H1 (cell line): ENCODE results near the gene MSANTD3. TPM values are rescaled to one million over a fixed set of nuclear protein-coding genes. Genes with fewer than 3 reads are reported as not detected.

ENCODE experiments used
- CTCF ChIA-PET: fragments of 300-600 bp; sonication (Branson Sonifier 250); formaldehyde crosslinking; loops from one replicate; lab custom pipeline; 2021; ENCODE audit not compliant: partially characterized antibody; lab: Charles Lee
- POLR2A ChIA-PET: fragments of 300-600 bp; sonication (Branson Sonifier 250); formaldehyde crosslinking; loops from one replicate; lab custom pipeline; 2021; ENCODE audit warnings: inconsistent platforms; ENCODE audit not compliant: partially characterized antibody; lab: Charles Lee
- DNase-seq, 2 experiments: peaks; one replicate each; pipeline versions ENCODE4 v3.0.0 to v3.0.0-alpha.2; 2010 to 2022; ENCODE audit warnings: low spot score in 2 of 2, low read depth in 1 of 2, mixed read lengths in 1 of 2
- FAIRE-seq: peaks from 2 replicates; lab custom pipeline; 2011; peaks lifted over from hg19 to GRCh38; lab: Jason Lieb, UNC
- H2AFZ ChIP-seq: 2 replicates; pipeline ENCODE4 v1.8.1; 2012; ENCODE audit warnings: low read length, inconsistent platforms
- H2AK5ac ChIP-seq: 2 replicates; pipeline ENCODE4 v1.6.1; 2013; ENCODE audit warnings: low read depth, low read length
- H2BK120ac ChIP-seq: replicated peaks from 2 replicates; pipeline ENCODE3; 2013; ENCODE audit warnings: low read depth, low read length, inconsistent platforms
- H2BK12ac ChIP-seq: 2 replicates; pipeline ENCODE4 v1.6.1; 2013; ENCODE audit warnings: low read depth, low read length
- H2BK15ac ChIP-seq: 2 replicates; pipeline ENCODE4 v1.6.1; 2013; ENCODE audit warnings: low read length
- H2BK20ac ChIP-seq: 2 replicates; pipeline ENCODE4 v1.6.1; 2013; ENCODE audit warnings: low read length
- H2BK5ac ChIP-seq: 2 replicates; pipeline ENCODE4 v1.6.1; 2013; ENCODE audit warnings: low read depth, low read length
- H3K14ac ChIP-seq: 2 replicates; pipeline ENCODE4 v1.6.1; 2013; ENCODE audit warnings: inconsistent platforms; ENCODE audit not compliant: insufficient read length
- H3K18ac ChIP-seq: 2 replicates; pipeline ENCODE4 v1.6.1; 2013; ENCODE audit warnings: low read length; ENCODE audit errors: extremely low read depth
- H3K23ac ChIP-seq: 2 replicates; pipeline ENCODE4 v1.6.1; 2013; ENCODE audit warnings: inconsistent platforms; ENCODE audit not compliant: insufficient read length
- H3K23me2 ChIP-seq: 2 replicates; pipeline ENCODE4 v1.6.1; 2013; ENCODE audit warnings: low read depth, low read length
- H3K27ac ChIP-seq: 2 replicates; pipeline ENCODE4 v1.6.1; 2011; ENCODE audit warnings: low read depth, low read length, inconsistent platforms
- H3K27me3 ChIP-seq, 4 experiments: replicated peaks in 1 of 4; 1 replicate in 1 of 4; 2 replicates in 3 of 4; pipeline versions ENCODE4 v1.6.1 to v1.8.1; 2011 to 2013; ENCODE audit warnings: low read length in 3 of 4, mild to moderate bottlenecking in 3 of 4, inconsistent platforms in 2 of 4, mixed read lengths in 2 of 4, moderate library complexity in 1 of 4; ENCODE audit not compliant: control insufficient read depth in 3 of 4, insufficient read depth in 3 of 4; ENCODE audit errors: extremely low read depth in 1 of 4
- H3K36me3 ChIP-seq, 4 experiments: 2 replicates each; pipeline versions ENCODE4 v1.6.1 to v1.8.1; 2011 to 2013; ENCODE audit warnings: mild to moderate bottlenecking in 4 of 4, low read length in 3 of 4, moderate library complexity in 2 of 4, control low read depth in 1 of 4, inconsistent platforms in 1 of 4; ENCODE audit not compliant: insufficient read depth in 4 of 4, control insufficient read depth in 2 of 4
- H3K4ac ChIP-seq: replicated peaks from 2 replicates; pipeline ENCODE3; 2013; ENCODE audit warnings: low read length, low read depth, mixed read lengths, inconsistent platforms; ENCODE audit not compliant: insufficient read length
- H3K4me1 ChIP-seq, 4 experiments: replicated peaks in 1 of 4; 1 replicate in 1 of 4; 2 replicates in 3 of 4; pipeline versions ENCODE4 v1.6.1 to v1.8.1; 2011 to 2013; ENCODE audit warnings: low read length in 3 of 4, inconsistent platforms in 2 of 4, mixed read lengths in 1 of 4; ENCODE audit not compliant: insufficient read depth in 4 of 4, control insufficient read depth in 3 of 4
- H3K4me2 ChIP-seq, 2 experiments: 2 replicates each; pipeline versions ENCODE4 v1.6.1 to v1.8.1; 2011 to 2013; ENCODE audit warnings: low read depth in 2 of 2, low read length in 2 of 2, control low read depth in 1 of 2, inconsistent platforms in 1 of 2, mild to moderate bottlenecking in 1 of 2; ENCODE audit not compliant: insufficient read depth in 1 of 2
- H3K4me3 ChIP-seq, 4 experiments: fragments of 200-600, 300-600 bp in 1 of 4; sonication (generic), shearing (Covaris generic), sonication (Bioruptor Twin) in 1 of 4; 2 replicates each; pipeline versions ENCODE4 v1.5.1 to v1.8.1; 2011 to 2016; ENCODE audit warnings: low read length in 4 of 4, low read depth in 3 of 4, control low read depth in 2 of 4, inconsistent platforms in 2 of 4, mild to moderate bottlenecking in 2 of 4, mixed read lengths in 1 of 4, moderate library complexity in 1 of 4; ENCODE audit not compliant: insufficient read depth in 2 of 4; ENCODE audit errors: extremely low read depth in 1 of 4
- H3K56ac ChIP-seq: replicated peaks from 2 replicates; pipeline ENCODE3; 2013; ENCODE audit warnings: low read depth, mild to moderate bottlenecking, mixed read lengths, low read length, inconsistent platforms; ENCODE audit not compliant: insufficient read length
- H3K79me1 ChIP-seq: 2 replicates; pipeline ENCODE4 v1.6.1; 2013; ENCODE audit warnings: low read depth, low read length, control low read depth
- H3K79me2 ChIP-seq, 2 experiments: 2 replicates each; pipeline versions ENCODE4 v1.6.1 to v1.8.1; 2012 to 2013; ENCODE audit warnings: low read length in 2 of 2, mild to moderate bottlenecking in 2 of 2, inconsistent platforms in 1 of 2; ENCODE audit not compliant: insufficient read depth in 2 of 2, control insufficient read depth in 1 of 2
- H3K9ac ChIP-seq, 4 experiments: replicated peaks in 1 of 4; 1 replicate in 1 of 4; 2 replicates in 3 of 4; pipeline versions ENCODE4 v1.6.1 to v1.8.1; 2011 to 2013; ENCODE audit warnings: low read depth in 3 of 4, low read length in 3 of 4, control low read depth in 2 of 4, mild to moderate bottlenecking in 2 of 4, moderate library complexity in 2 of 4, inconsistent platforms in 1 of 4; ENCODE audit errors: extremely low read depth in 1 of 4
- H3K9me3 ChIP-seq, 2 experiments: 2 replicates each; pipeline versions ENCODE4 v1.6.1 to v1.8.1; 2012 to 2013; ENCODE audit warnings: mild to moderate bottlenecking in 2 of 2, moderate library complexity in 2 of 2, control low read depth in 1 of 2, inconsistent platforms in 1 of 2, low read depth in 1 of 2, low read length in 1 of 2, mixed read lengths in 1 of 2; ENCODE audit not compliant: insufficient read depth in 2 of 2
- H4K20me1 ChIP-seq, 2 experiments: replicated peaks in 1 of 2; 2 replicates each; pipeline versions ENCODE3 to v1.8.1; 2011 to 2013; ENCODE audit warnings: inconsistent platforms in 2 of 2, low read length in 2 of 2, mild to moderate bottlenecking in 1 of 2; ENCODE audit not compliant: insufficient read depth in 2 of 2, control insufficient read depth in 1 of 2
- H4K5ac ChIP-seq: 2 replicates; pipeline ENCODE4 v1.6.1; 2013; ENCODE audit warnings: low read length, low read depth, mixed read lengths, inconsistent platforms; ENCODE audit not compliant: insufficient read length
- H4K8ac ChIP-seq: 2 replicates; pipeline ENCODE4 v1.8.0; 2013; ENCODE audit warnings: mild to moderate bottlenecking, moderate library complexity, low read length, inconsistent platforms; ENCODE audit not compliant: insufficient read depth; ENCODE audit errors: extremely low read depth
- H4K91ac ChIP-seq: replicated peaks from 2 replicates; pipeline ENCODE3; 2013; ENCODE audit warnings: low read length, mixed read lengths, inconsistent platforms; ENCODE audit not compliant: insufficient read length
- BRCA1 ChIP-seq: IDR thresholded peaks from 2 replicates; pipeline ENCODE4 v1.6.1; 2012; ENCODE audit warnings: low read depth, low read length, improper control_type of control experiment
- CBX8 ChIP-seq: fragments of 300-800, 300-1000 bp; sonication (generic); IDR thresholded peaks from 2 replicates; pipeline ENCODE4 v1.7.1; 2016; ENCODE audit warnings: low read depth, low read length, borderline replicate concordance
- GABPA ChIP-seq: IDR thresholded peaks from 2 replicates; pipeline ENCODE4 v1.6.1; 2011; ENCODE audit warnings: mild to moderate bottlenecking, low read length, moderate library complexity, borderline replicate concordance; ENCODE audit not compliant: insufficient read depth
- HDAC2 ChIP-seq, 2 experiments: fragments of 300-600 bp in 1 of 2; sonication (generic) in 1 of 2; IDR thresholded peaks; 2 replicates each; pipeline ENCODE4 v1.6.1; 2011 to 2012; ENCODE audit warnings: low read depth in 2 of 2, low read length in 2 of 2, mild to moderate bottlenecking in 2 of 2, moderate library complexity in 2 of 2, borderline replicate concordance in 1 of 2, inconsistent platforms in 1 of 2
- NRF1 ChIP-seq: IDR thresholded peaks from 2 replicates; pipeline ENCODE4 v1.6.1; 2011; ENCODE audit warnings: mild to moderate bottlenecking, low read depth, low read length, improper control_type of control experiment
- SP4 ChIP-seq: IDR thresholded peaks from 2 replicates; pipeline ENCODE4 v1.6.1; 2012; ENCODE audit warnings: low read length, inconsistent platforms
- TBP ChIP-seq: IDR thresholded peaks from 2 replicates; pipeline ENCODE4 v1.6.1; 2011; ENCODE audit warnings: low read depth, low read length, improper control_type of control experiment
- whole genome bisulfite sequencing, 2 experiments: shearing (Covaris generic) in 1 of 2; methylation state at CpG; one replicate each; pipeline versions ENCODE4 v1.1.6 to v1.1.7; 2013 to 2015; ENCODE audit warnings: low lambda C conversion rate in 2 of 2, mixed read lengths in 2 of 2, inconsistent platforms in 1 of 2, low coverage in 1 of 2, missing lambda C conversion rate in 1 of 2; ENCODE audit not compliant: insufficient replicate concordance in 2 of 2, insufficient coverage in 1 of 2, insufficient read length in 1 of 2; ENCODE audit errors: extremely low coverage in 1 of 2, missing lambda C conversion rate in 1 of 2; 5-methylcytosine and 5-hydroxymethylcytosine counted together
- polyA plus RNA-seq, 7 experiments: library from polyadenylated mRNA; depleted of rRNA in 3 of 7; stranded (reverse) in 5 of 7; unstranded in 2 of 7; fragments of >200 nt in 5 of 7; fragments of 200-250 nt in 2 of 7; gene quantifications; 1 replicate in 5 of 7; 2 replicates in 1 of 7; 4 replicates in 1 of 7; pipeline versions ENCODE4 v1.2.1 to v1.2.3, GENCODE V29; 2011 to 2013; ENCODE audit warnings: missing spikeins in 2 of 7, mixed read lengths in 2 of 7
- total RNA-seq: library from RNA; stranded (reverse); fragmentation: NEBNext Ultra II Directional; extraction: Animal tissue kit (Norgen Biotek cat#: 25700); gene quantifications from 2 replicates; pipeline ENCODE4 v1.2.1, GENCODE V29; 2021

The MSANTD3 gene
- total and polyA plus RNA-seq, 2 of the 8 experiments (the other 6 are each of a cell fraction or from before 2014, with no cell fraction given): 12.0 to 41.3 TPM

GRCh38 chr9:100394816-100395215 lies 32.1 kb upstream of the MSANTD3 start:
- WGBS, 2 experiments: 96% methylated on average over 2 of the region's 2 CpGs; no CpG with 5 or more reads in 1 of the 2 experiments
- H2BK20ac ChIP-seq: no peak overlapping the region
- H3K79me2 ChIP-seq: no peaks in the 10 kb centered on the region
- no peak for DNase-seq
- no peaks in the 10 kb centered on the region for H4K20me1 ChIP-seq
- H3K23ac ChIP-seq: no peak overlapping the region
- no peak overlapping the region for H3K14ac ChIP-seq
- H2BK12ac ChIP-seq: no peak overlapping the region
- H3K4ac ChIP-seq: no peak overlapping the region
- H3K79me1 ChIP-seq: no peaks in the 10 kb centered on the region
- no peak overlapping the region for H4K8ac ChIP-seq
- CTCF ChIA-PET: interaction anchor here (1.3 kb wide), 1 partner anchor 26 kb away, joined by 3 read pairs; no protein-coding TSS in a partner anchor
- FAIRE-seq: no peak
- H2BK15ac ChIP-seq: no peak overlapping the region
- no peaks in the 10 kb centered on the region for H3K23me2 ChIP-seq
- no peak overlapping the region for H3K9ac ChIP-seq
- no peak overlapping the region for H3K4me2 ChIP-seq
- H3K36me3 ChIP-seq: peaks cover 0 to 12% (median 0%) of the 10 kb centered on the region in 4 experiments; a peak in 2 of 8 replicates
- H2BK120ac ChIP-seq: no peak overlapping the region
- H2AK5ac ChIP-seq: no peak overlapping the region
- no peak overlapping the region for H2AFZ ChIP-seq
- peaks cover 0 to 4% (median under 1%) of the 10 kb centered on the region in 4 experiments; a peak in 2 of 7 replicates for H3K4me1 ChIP-seq
- H2BK5ac ChIP-seq: no peak overlapping the region
- no peak overlapping the region for H3K18ac ChIP-seq
- POLR2A ChIA-PET: interaction anchor here (0.9 kb wide), 1 partner anchor 11 kb away, joined by 3 read pairs; no protein-coding TSS in a partner anchor
- H3K27me3 ChIP-seq: no peaks in the 10 kb centered on the region
- peaks cover 4 to 23% of the 10 kb centered on the region in 2 experiments; a peak in 3 of 4 replicates for H3K9me3 ChIP-seq
- H4K91ac ChIP-seq: no peak overlapping the region
- H3K4me3 ChIP-seq: no peak overlapping the region
- H4K5ac ChIP-seq: no peak overlapping the region
- no peak overlapping the region for H3K56ac ChIP-seq
- H3K27ac ChIP-seq: no peak overlapping the region
- TF ChIP-seq CBX8 (no peak), HDAC2 (IDR thresholded peaks at IDR 0.05; ENCODE audit: borderline replicate concordance in 1 of 2, low read depth in 2 of 2, low read length in 2 of 2) (no peak), NRF1 (no peak), TBP (no peak), GABPA (no peak), BRCA1 (no peak), SP4 (no peak)
